Naive thymus-derived CD4-positive, alpha-beta T cell (primary cell): ENCODE data around the gene SPSB4. TPM values are rescaled to one million over a fixed set of nuclear protein-coding genes. Genes with fewer than 3 reads are reported as not detected.

Source experiments
- ATAC-seq: fragments of 150-1000 bp; cut with Tn5 transposase; 2 replicates; pipeline ENCODE4 v1.10.0; 2021; ENCODE audit warnings: mild to moderate bottlenecking, moderate library complexity
- CTCF ChIA-PET: fragments of 350-600 bp; sonication (Branson Sonifier 250); formaldehyde crosslinking; loops from one replicate; lab custom pipeline; 2021; ENCODE audit warnings: antibody characterized with exemption; lab: Charles Lee
- POLR2A ChIA-PET: fragments of 350-600 bp; sonication (Branson Sonifier 250); formaldehyde crosslinking; loops from one replicate; lab custom pipeline; 2021; ENCODE audit warnings: antibody characterized with exemption, inconsistent platforms; lab: Charles Lee
- DNase-seq, 9 donors: peaks; one replicate each; pipeline versions ENCODE4 v3.0.0 to v3.0.0-alpha.2; 2020 to 2022; ENCODE audit warnings: mixed read lengths in 1 of 9
- H3K27ac ChIP-seq: one replicate; pipeline ENCODE4 v1.7.0; 2013; ENCODE audit warnings: mild to moderate bottlenecking, low read depth, low read length, moderate library complexity
- H3K27me3 ChIP-seq, 2 donors: one replicate each; pipeline ENCODE4 v1.7.0; 2013; ENCODE audit warnings: low read length in 2 of 2, mild to moderate bottlenecking in 2 of 2, moderate library complexity in 2 of 2; ENCODE audit not compliant: control insufficient read depth in 2 of 2, insufficient read depth in 2 of 2
- H3K36me3 ChIP-seq, 3 experiments: 1 replicate in 2 of 3; 2 replicates in 1 of 3; pipeline ENCODE4 v1.7.0; 2013; ENCODE audit warnings: low read length in 3 of 3, mild to moderate bottlenecking in 3 of 3, moderate library complexity in 1 of 3; ENCODE audit not compliant: insufficient read depth in 3 of 3, control insufficient read depth in 2 of 3
- H3K4me1 ChIP-seq, 2 donors: one replicate each; pipeline ENCODE4 v1.7.0; 2013; ENCODE audit warnings: low read length in 2 of 2, mild to moderate bottlenecking in 2 of 2, moderate library complexity in 1 of 2; ENCODE audit not compliant: control insufficient read depth in 2 of 2, insufficient read depth in 2 of 2
- H3K4me3 ChIP-seq: 2 replicates; pipeline ENCODE4 v1.7.0; 2013; ENCODE audit warnings: mild to moderate bottlenecking, low read length
- H3K9me3 ChIP-seq, 3 experiments: 1 replicate in 2 of 3; 2 replicates in 1 of 3; pipeline ENCODE4 v1.7.0; 2013; ENCODE audit warnings: low read length in 3 of 3; ENCODE audit not compliant: control insufficient read depth in 2 of 3
- H3K27ac Mint-ChIP-seq, 9 donors: one replicate each; pipeline ENCODE4 v1.8.0; 2020 to 2022; ENCODE audit warnings: mixed read lengths in 9 of 9, mild to moderate bottlenecking in 8 of 9, moderate library complexity in 5 of 9, inconsistent platforms in 2 of 9
- H3K27me3 Mint-ChIP-seq, 5 donors: one replicate each; pipeline ENCODE4 v1.8.0; 2021 to 2022; ENCODE audit warnings: mixed read lengths in 5 of 5, mild to moderate bottlenecking in 1 of 5
- H3K36me3 Mint-ChIP-seq, 5 donors: one replicate each; pipeline ENCODE4 v1.8.0; 2020 to 2022; ENCODE audit warnings: mixed read lengths in 5 of 5, mild to moderate bottlenecking in 3 of 5, inconsistent platforms in 1 of 5
- H3K4me1 Mint-ChIP-seq, 7 donors: one replicate each; pipeline ENCODE4 v1.8.0; 2020 to 2022; ENCODE audit warnings: mixed read lengths in 7 of 7, mild to moderate bottlenecking in 3 of 7, inconsistent platforms in 1 of 7
- H3K4me3 Mint-ChIP-seq, 10 donors: one replicate each; pipeline ENCODE4 v1.8.0; 2020 to 2022; ENCODE audit warnings: mild to moderate bottlenecking in 10 of 10, mixed read lengths in 10 of 10, moderate library complexity in 6 of 10, inconsistent platforms in 2 of 10
- H3K9me3 Mint-ChIP-seq, 11 donors: one replicate each; pipeline ENCODE4 v1.8.0; 2020 to 2022; ENCODE audit warnings: mixed read lengths in 11 of 11, mild to moderate bottlenecking in 4 of 11, inconsistent platforms in 1 of 11, moderate library complexity in 1 of 11
- intact Hi-C, 2 donors: fragments of 100-400 bp; cut with micrococcal nuclease; formaldehyde crosslinking; loops; one replicate each; pipeline ENCODE4 v1.15.1; 2023
- polyA plus RNA-seq, 2 donors: library from polyadenylated mRNA; unstranded; fragments of 300-500 nt; fragmentation: Illumina TruSeq; gene quantifications; one replicate each; pipeline ENCODE4 v1.2.3, GENCODE V29; 2021
- total RNA-seq, 6 experiments: library from RNA in 5 of 6; stranded (reverse) in 5 of 6; gene quantifications; 1 replicate in 5 of 6; 2 replicates in 1 of 6; pipeline ENCODE4 v1.2.3 and lab custom pipeline; 2021 to 2026

The SPSB4 gene
- total and polyA plus RNA-seq, 7 experiments from 2014 or later: not detected

DNA sequence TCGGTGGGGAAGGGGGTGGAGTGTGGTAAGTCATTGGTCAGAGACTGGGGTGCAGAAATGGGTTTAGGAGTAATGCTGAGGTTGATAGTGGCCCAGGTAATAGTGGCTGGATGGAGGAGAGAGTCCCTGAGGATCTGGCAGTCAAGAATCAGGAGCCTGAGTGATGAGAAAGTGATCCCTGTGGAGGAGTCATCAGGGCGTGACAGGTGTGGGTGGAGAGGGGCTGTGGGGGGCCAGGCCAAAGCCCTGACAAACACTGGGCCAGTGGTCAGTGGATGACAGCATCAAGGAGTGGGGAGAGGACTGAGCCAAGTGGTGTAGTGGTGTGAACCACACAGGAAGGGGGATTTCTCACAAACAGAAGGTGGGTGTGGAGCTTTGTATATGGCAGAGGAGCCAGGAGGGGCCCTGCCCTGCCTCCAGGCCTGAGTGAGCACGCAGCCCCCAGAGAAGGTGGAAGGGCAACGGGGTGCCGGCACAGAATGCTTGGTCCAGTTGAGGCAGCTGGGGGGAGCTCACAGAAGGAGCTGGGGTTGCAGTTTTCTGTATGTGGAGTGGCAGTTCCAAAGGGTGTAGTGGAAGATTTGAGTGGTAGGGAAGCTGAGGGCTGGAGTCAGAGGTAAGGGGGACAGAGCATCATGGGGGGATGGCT lies 77.1 kb downstream of the SPSB4 start:
- no peaks in the 10 kb centered on the region for H3K4me1 Mint-ChIP-seq
- H3K27ac Mint-ChIP-seq: no peak overlapping the region
- peak; percentile 22 for ATAC-seq

DNA sequence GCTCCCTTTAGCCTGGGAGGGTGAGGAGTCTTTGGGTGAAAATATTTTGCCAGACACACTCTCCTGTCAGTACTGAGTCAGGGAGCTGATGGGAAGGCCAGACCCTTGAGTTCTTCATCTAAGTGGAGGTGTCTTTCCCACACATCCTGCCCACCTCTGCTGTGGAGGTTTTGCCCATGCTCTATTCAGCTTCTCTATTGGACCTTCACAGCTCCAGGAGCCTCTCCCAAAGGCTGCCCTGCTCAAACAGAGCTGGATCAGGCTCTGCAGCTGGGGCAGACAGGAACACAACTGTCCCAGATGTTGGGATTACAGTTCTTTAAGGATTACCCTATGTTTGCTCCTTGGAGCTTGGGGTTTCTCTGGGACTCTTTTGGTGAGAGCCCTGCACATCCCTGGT lies 77.9 kb downstream of the SPSB4 start:
- intact Hi-C loops: no loop called here
- DNase-seq: no peak
- no peak for ATAC-seq
- Histone ChIP-seq H3K27me3 (no peaks in the 10 kb centered on the region), H3K4me3 (no peak overlapping the region), H3K9me3 (no peaks in the 10 kb centered on the region), H3K27ac (no peak overlapping the region), H3K4me1 (no peaks in the 10 kb centered on the region), H3K36me3 (no peaks in the 10 kb centered on the region)
- no peaks in the 10 kb centered on the region for H3K4me1 Mint-ChIP-seq
- CTCF ChIA-PET: no interaction called here
- H3K9me3 Mint-ChIP-seq: no peaks in the 10 kb centered on the region
- POLR2A ChIA-PET: no interaction called here
- peaks cover 5 to 32% (median 17%) of the 10 kb centered on the region in 5 donors for H3K27me3 Mint-ChIP-seq
- H3K4me3 Mint-ChIP-seq: no peak overlapping the region
- H3K36me3 Mint-ChIP-seq: no peaks in the 10 kb centered on the region
- H3K27ac Mint-ChIP-seq: no peak overlapping the region

More for the DNA sequence above, 77.1 kb downstream of the SPSB4 start:
- CTCF ChIA-PET: no interaction called here
- Mint-ChIP-seq H3K36me3 (peaks cover 0 to under 1% (median 0%) of the 10 kb centered on the region in 5 donors), H3K4me3 (no peak overlapping the region), H3K9me3 (no peaks in the 10 kb centered on the region), H3K27me3 (peaks cover 8 to 37% (median 19%) of the 10 kb centered on the region in 5 donors)
- DNase-seq: no peak
- no peaks in the 10 kb centered on the region for H3K4me1 ChIP-seq
- H3K4me3 ChIP-seq: no peak overlapping the region
- no peaks in the 10 kb centered on the region for H3K27me3 ChIP-seq
- no peaks in the 10 kb centered on the region for H3K9me3 ChIP-seq
- H3K27ac ChIP-seq: no peak overlapping the region
- intact Hi-C loops: no loop called here
- no peaks in the 10 kb centered on the region for H3K36me3 ChIP-seq
- POLR2A ChIA-PET: no interaction called here

DNA sequence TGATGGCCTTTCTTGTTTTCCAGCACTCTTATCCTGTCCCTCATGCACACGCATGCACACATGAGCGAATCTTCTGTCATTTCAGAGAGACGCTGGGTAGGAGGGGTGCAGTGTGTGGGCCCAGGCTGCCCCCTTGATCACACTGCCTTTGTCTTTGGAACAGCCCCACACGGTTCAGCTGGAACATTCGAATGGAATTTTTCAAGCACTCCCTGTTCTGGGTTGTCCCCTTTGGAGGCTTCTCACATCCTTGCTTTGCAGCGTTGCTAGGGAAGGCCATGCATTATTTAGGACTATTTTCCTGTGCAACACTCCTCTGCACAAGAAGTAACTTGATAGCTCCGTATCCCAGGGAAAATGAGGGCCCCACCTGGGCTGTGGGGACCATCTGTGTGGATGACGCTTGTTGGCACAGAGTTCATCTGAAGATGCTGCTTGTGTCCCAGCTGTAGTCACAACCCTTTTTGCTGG lies 78.4 kb downstream of the SPSB4 start:
- H3K9me3 ChIP-seq: no peaks in the 10 kb centered on the region
- no peak overlapping the region for H3K4me3 ChIP-seq
- Mint-ChIP-seq H3K4me1 (no peaks in the 10 kb centered on the region), H3K36me3 (no peaks in the 10 kb centered on the region), H3K9me3 (no peaks in the 10 kb centered on the region), H3K27me3 (peaks cover under 1 to 27% (median 13%) of the 10 kb centered on the region in 5 donors), H3K4me3 (no peak overlapping the region), H3K27ac (no peak overlapping the region)
- no peaks in the 10 kb centered on the region for H3K4me1 ChIP-seq
- H3K27ac ChIP-seq: no peak overlapping the region
- DNase-seq: no peak
- intact Hi-C loops: no loop called here
- ATAC-seq: no peak
- H3K36me3 ChIP-seq: no peaks in the 10 kb centered on the region
- ChIA-PET POLR2A (no interaction called here), CTCF (no interaction called here)
- H3K27me3 ChIP-seq: no peaks in the 10 kb centered on the region

- H3K9me3 Mint-ChIP-seq: peaks cover 13 to 47% (median 27%) of the 10 kb centered on the region in 11 donors
- H3K4me1 ChIP-seq: no peaks in the 10 kb centered on the region
- H3K27ac Mint-ChIP-seq: no peak overlapping the region
- no peak overlapping the region for H3K27ac ChIP-seq
- CTCF ChIA-PET: no interaction called here
- ATAC-seq: no peak
- no peaks in the 10 kb centered on the region for H3K36me3 ChIP-seq
- H3K27me3 ChIP-seq: no peaks in the 10 kb centered on the region
- no peak overlapping the region for H3K4me3 ChIP-seq
- peaks cover 7 to 44% (median 35%) of the 10 kb centered on the region in 5 donors for H3K27me3 Mint-ChIP-seq
- peaks cover 0 to 15% (median 10%) of the 10 kb centered on the region in 5 donors for H3K36me3 Mint-ChIP-seq
- no peaks in the 10 kb centered on the region for H3K9me3 ChIP-seq
- H3K4me3 Mint-ChIP-seq: no peak overlapping the region
- no peak for DNase-seq
- POLR2A ChIA-PET: no interaction called here
- no peaks in the 10 kb centered on the region for H3K4me1 Mint-ChIP-seq
- intact Hi-C loops: no loop called here
Observed at GRCh38 chr3:141143517-141143916, 92.4 kb downstream of the SPSB4 start.

GRCh38 chr3:141146979-141147470 lies 95.9 kb downstream of the SPSB4 start:
- Mint-ChIP-seq H3K9me3 (peaks cover 6 to 24% (median 16%) of the 10 kb centered on the region in 11 donors), H3K27me3 (peaks cover 5 to 33% (median 28%) of the 10 kb centered on the region in 5 donors), H3K27ac (no peak overlapping the region), H3K4me1 (peaks cover 0 to 1% (median 0%) of the 10 kb centered on the region in 7 donors), H3K36me3 (peaks cover 0 to 9% (median 6%) of the 10 kb centered on the region in 5 donors), H3K4me3 (no peak overlapping the region)
- CTCF ChIA-PET: no interaction called here
- intact Hi-C loops: no loop called here
- H3K27ac ChIP-seq: no peak overlapping the region
- no peak overlapping the region for H3K4me3 ChIP-seq
- H3K27me3 ChIP-seq: no peaks in the 10 kb centered on the region
- no peak for DNase-seq
- no peaks in the 10 kb centered on the region for H3K4me1 ChIP-seq
- POLR2A ChIA-PET: no interaction called here
- no peaks in the 10 kb centered on the region for H3K9me3 ChIP-seq
- H3K36me3 ChIP-seq: no peaks in the 10 kb centered on the region
- ATAC-seq: no peak

DNA sequence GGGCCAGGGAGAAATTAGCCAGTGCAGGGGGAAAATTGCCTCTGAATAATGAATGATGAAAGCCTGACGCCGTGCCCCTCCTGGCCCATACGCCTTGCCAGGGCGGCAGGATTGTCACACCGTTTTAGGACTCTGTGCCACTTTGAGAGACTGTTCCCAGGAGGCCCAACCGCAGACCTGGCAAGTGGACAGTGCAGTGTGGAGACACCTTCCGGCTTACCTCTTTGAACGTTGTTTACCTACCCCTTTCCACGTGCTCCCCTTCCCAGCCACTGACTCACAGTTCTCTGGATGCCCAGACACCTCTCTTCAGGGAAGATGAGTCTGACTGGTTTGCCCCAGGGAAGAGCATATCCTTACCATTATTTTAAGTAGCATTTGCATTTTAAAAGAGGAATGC lies 96.5 kb downstream of the SPSB4 start:
- ChIA-PET POLR2A (no interaction called here), CTCF (no interaction called here)
- Mint-ChIP-seq H3K4me3 (no peak overlapping the region), H3K27ac (no peak overlapping the region), H3K9me3 (peaks cover 5 to 18% (median 11%) of the 10 kb centered on the region in 11 donors), H3K36me3 (peaks cover 0 to 6% (median 4%) of the 10 kb centered on the region in 5 donors), H3K27me3 (peaks cover 2 to 31% (median 22%) of the 10 kb centered on the region in 5 donors), H3K4me1 (peaks cover 0 to 1% (median 0%) of the 10 kb centered on the region in 7 donors)
- ATAC-seq (no peak), DNase-seq (no peak)
- Histone ChIP-seq H3K27me3 (no peaks in the 10 kb centered on the region), H3K4me3 (no peak overlapping the region), H3K36me3 (no peaks in the 10 kb centered on the region), H3K27ac (no peak overlapping the region), H3K9me3 (no peaks in the 10 kb centered on the region), H3K4me1 (no peaks in the 10 kb centered on the region)
- intact Hi-C loops: no loop called here

DNA sequence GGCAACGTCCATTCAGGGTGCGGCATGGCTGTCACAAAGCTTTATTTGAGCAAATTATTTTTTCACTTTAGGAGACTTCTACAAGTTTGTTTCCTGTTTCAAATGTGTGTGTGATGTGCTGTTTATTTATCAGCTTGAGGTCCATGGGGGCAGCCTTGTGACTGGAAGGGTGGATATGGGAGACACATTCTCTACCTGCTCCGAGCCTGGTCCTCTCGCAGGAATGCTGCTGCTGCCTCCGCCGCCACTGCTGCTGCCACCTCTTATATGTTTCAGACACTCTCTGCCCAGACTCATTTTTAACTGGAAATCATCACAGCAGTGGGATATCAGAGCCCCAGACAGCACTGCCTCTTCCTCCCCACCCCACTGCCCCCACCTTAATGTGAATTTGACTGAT lies 97.0 kb downstream of the SPSB4 start:
- Mint-ChIP-seq H3K27me3 (peaks cover 2 to 28% (median 19%) of the 10 kb centered on the region in 5 donors), H3K36me3 (peaks cover 0 to 3% (median 1%) of the 10 kb centered on the region in 5 donors), H3K4me1 (peaks cover 0 to 1% (median 0%) of the 10 kb centered on the region in 7 donors), H3K4me3 (no peak overlapping the region), H3K27ac (no peak overlapping the region), H3K9me3 (peaks cover 3 to 14% (median 7%) of the 10 kb centered on the region in 11 donors)
- no peaks in the 10 kb centered on the region for H3K36me3 ChIP-seq
- ATAC-seq (no peak), DNase-seq (no peak)
- H3K4me1 ChIP-seq: no peaks in the 10 kb centered on the region
- intact Hi-C loops: no loop called here
- CTCF ChIA-PET: no interaction called here
- H3K9me3 ChIP-seq: no peaks in the 10 kb centered on the region
- no peak overlapping the region for H3K4me3 ChIP-seq
- POLR2A ChIA-PET: no interaction called here
- no peaks in the 10 kb centered on the region for H3K27me3 ChIP-seq
- no peak overlapping the region for H3K27ac ChIP-seq
